IMR-90 (cell line): Measurements from ENCODE around the gene SHISA6. TPM values are rescaled to one million over a fixed set of nuclear protein-coding genes. Genes with fewer than 3 reads are reported as not detected.

Source experiments
- ATAC-seq: fragments of 200-7000 bp; cut with Tn5 transposase; 2 replicates; pipeline ENCODE4 v1.9.1; 2020; ENCODE audit warnings: low read depth, mild to moderate bottlenecking, moderate library complexity
- BruUV-seq: library from RNA; stranded (reverse); fragments of 400-500 nt; replicated peaks from 2 replicates; lab custom pipeline; 2021; lab: Mats Ljungman, UMichigan
- CTCF ChIA-PET: fragments of 300-600 bp; formaldehyde crosslinking; extraction: SDS; loops from one replicate; lab custom pipeline; 2021; ENCODE audit warnings: antibody characterized with exemption; lab: Yijun Ruan, JAX
- POLR2A ChIA-PET: fragments of 300-600 bp; sonication (Branson Sonifier 250); formaldehyde crosslinking; loops from one replicate; lab custom pipeline; 2022; ENCODE audit warnings: antibody characterized with exemption; ENCODE audit not compliant: unreplicated experiment; lab: Charles Lee
- DNase-seq: peaks from one replicate; pipeline ENCODE4 v3.0.0; 2013
- H2AFZ ChIP-seq: replicated peaks from 2 replicates; pipeline ENCODE3; 2013; ENCODE audit warnings: low read length, mild to moderate bottlenecking; ENCODE audit not compliant: poor library complexity
- H2AK5ac ChIP-seq: 2 replicates; pipeline ENCODE4 v1.6.1; 2013; ENCODE audit warnings: low read depth, low read length, inconsistent platforms
- H2AK9ac ChIP-seq: replicated peaks from 2 replicates; pipeline ENCODE3; 2013; ENCODE audit warnings: mild to moderate bottlenecking, low read depth, low read length, moderate library complexity; ENCODE audit not compliant: poor library complexity
- H2BK120ac ChIP-seq: 2 replicates; pipeline ENCODE4 v1.6.1; 2013; ENCODE audit warnings: low read depth, low read length, inconsistent platforms
- H2BK15ac ChIP-seq: 3 replicates; pipeline ENCODE4 v1.6.1; 2013; ENCODE audit warnings: low read depth, low read length, inconsistent platforms
- H2BK20ac ChIP-seq: 2 replicates; pipeline ENCODE4 v1.6.1; 2013; ENCODE audit warnings: low read depth, mild to moderate bottlenecking, inconsistent platforms, low read length, moderate library complexity
- H2BK5ac ChIP-seq: 2 replicates; pipeline ENCODE4 v1.6.1; 2013; ENCODE audit warnings: mild to moderate bottlenecking, low read depth, low read length, inconsistent platforms; ENCODE audit not compliant: poor library complexity, severe bottlenecking
- H3K14ac ChIP-seq: replicated peaks from 2 replicates; pipeline ENCODE4 v1.6.1; 2013; ENCODE audit warnings: low read depth, low read length, inconsistent platforms
- H3K18ac ChIP-seq: 2 replicates; pipeline ENCODE4 v1.6.1; 2013; ENCODE audit warnings: low read depth, low read length, control low read depth
- H3K23ac ChIP-seq: 2 replicates; pipeline ENCODE4 v1.6.1; 2013; ENCODE audit warnings: low read depth, low read length, inconsistent platforms
- H3K27ac ChIP-seq: 2 replicates; pipeline ENCODE4 v1.5.1; 2013; ENCODE audit warnings: mild to moderate bottlenecking, control low read depth, low read length; ENCODE audit not compliant: insufficient read depth
- H3K27me3 ChIP-seq: 2 replicates; pipeline ENCODE4 v1.6.1; 2013; ENCODE audit warnings: low read length; ENCODE audit not compliant: control insufficient read depth, insufficient read depth
- H3K36me3 ChIP-seq: 2 replicates; pipeline ENCODE4 v1.6.1; 2013; ENCODE audit warnings: low read length, mixed read lengths; ENCODE audit not compliant: control insufficient read depth, insufficient read depth
- H3K4ac ChIP-seq: 2 replicates; pipeline ENCODE4 v1.6.1; 2013; ENCODE audit warnings: low read depth, low read length, inconsistent platforms
- H3K4me1 ChIP-seq: 2 replicates; pipeline ENCODE4 v1.6.1; 2013; ENCODE audit warnings: low read length, mixed read lengths; ENCODE audit not compliant: control insufficient read depth, insufficient read depth
- H3K4me2 ChIP-seq: 2 replicates; pipeline ENCODE4 v1.6.1; 2013; ENCODE audit warnings: low read depth, mild to moderate bottlenecking, control low read depth, low read length, moderate library complexity
- H3K4me3 ChIP-seq: 2 replicates; pipeline ENCODE4 v1.5.1; 2013; ENCODE audit warnings: low read depth, mild to moderate bottlenecking, control low read depth, low read length, moderate library complexity; ENCODE audit not compliant: insufficient read depth
- H3K56ac ChIP-seq: 2 replicates; pipeline ENCODE4 v1.6.1; 2013; ENCODE audit warnings: low read length, inconsistent platforms; ENCODE audit not compliant: insufficient read depth; ENCODE audit errors: extremely low read depth
- H3K79me1 ChIP-seq, 2 experiments: 2 replicates each; pipeline ENCODE4 v1.6.1; 2013; ENCODE audit warnings: low read length in 2 of 2, inconsistent platforms in 1 of 2, low read depth in 1 of 2
- H3K9ac ChIP-seq: 2 replicates; pipeline ENCODE4 v1.6.1; 2013; ENCODE audit warnings: low read depth, low read length, control low read depth
- H3K9me1 ChIP-seq: 2 replicates; pipeline ENCODE4 v1.6.1; 2013; ENCODE audit warnings: low read length, inconsistent platforms; ENCODE audit not compliant: insufficient read depth
- H3K9me3 ChIP-seq: 2 replicates; pipeline ENCODE4 v1.6.1; 2013; ENCODE audit warnings: low read length; ENCODE audit not compliant: control insufficient read depth, insufficient read depth
- H4K20me1 ChIP-seq: 2 replicates; pipeline ENCODE4 v1.6.1; 2013; ENCODE audit warnings: low read length, inconsistent platforms; ENCODE audit not compliant: insufficient read depth
- H4K5ac ChIP-seq: 2 replicates; pipeline ENCODE4 v1.6.1; 2013; ENCODE audit warnings: mild to moderate bottlenecking, low read depth, low read length, control low read depth
- H4K8ac ChIP-seq, 2 experiments: 2 replicates each; pipeline ENCODE4 v1.6.1; 2013; ENCODE audit warnings: low read depth in 2 of 2, low read length in 2 of 2, control low read depth in 1 of 2, inconsistent platforms in 1 of 2
- H4K91ac ChIP-seq: 2 replicates; pipeline ENCODE4 v1.6.1; 2013; ENCODE audit warnings: low read depth, low read length, inconsistent platforms; ENCODE audit not compliant: insufficient read depth
- BHLHE40 ChIP-seq: fragments of 150-350 bp; IDR thresholded peaks from 2 replicates; pipeline ENCODE4 v1.6.1; 2016; ENCODE audit warnings: mild to moderate bottlenecking, low read depth, low read length
- CEBPB ChIP-seq: IDR thresholded peaks from 2 replicates; pipeline ENCODE4 v1.6.1; 2012; ENCODE audit warnings: low read depth, low read length, improper control_type of control experiment
- CHD1 ChIP-seq: IDR thresholded peaks from 2 replicates; pipeline ENCODE4 v1.6.1; 2012; ENCODE audit warnings: low read depth, low read length, improper control_type of control experiment
- FOS ChIP-seq: fragments of 150-350 bp; IDR thresholded peaks from 2 replicates; pipeline ENCODE4 v1.6.1; 2016; ENCODE audit warnings: low read depth, low read length
- MAFK ChIP-seq: IDR thresholded peaks from 2 replicates; pipeline ENCODE4 v1.6.1; 2012; ENCODE audit warnings: low read depth, low read length, improper control_type of control experiment
- MAZ ChIP-seq: IDR thresholded peaks from 2 replicates; pipeline ENCODE4 v1.6.1; 2012; ENCODE audit warnings: low read depth, mild to moderate bottlenecking, low read length, improper control_type of control experiment, moderate library complexity, borderline replicate concordance
- MXI1 ChIP-seq: IDR thresholded peaks from 2 replicates; pipeline ENCODE4 v1.6.1; 2012; ENCODE audit warnings: low read depth, mild to moderate bottlenecking, low read length, moderate library complexity, borderline replicate concordance
- NFE2L2 ChIP-seq: fragments of 150-350 bp; IDR thresholded peaks from 2 replicates; pipeline ENCODE4 v1.6.1; 2016; ENCODE audit warnings: low read depth, mild to moderate bottlenecking, low read length
- POLR2A ChIP-seq: IDR thresholded peaks from 2 replicates; pipeline ENCODE4 v1.6.1; 2012; ENCODE audit warnings: mild to moderate bottlenecking, low read depth, low read length
- RAD21 ChIP-seq: IDR thresholded peaks from 2 replicates; pipeline ENCODE4 v1.6.1; 2012; ENCODE audit warnings: low read length, improper control_type of control experiment
- RCOR1 ChIP-seq: IDR thresholded peaks from 2 replicates; pipeline ENCODE4 v1.6.1; 2012; ENCODE audit warnings: mild to moderate bottlenecking, low read length, improper control_type of control experiment; ENCODE audit not compliant: insufficient replicate concordance
- RFX5 ChIP-seq: IDR thresholded peaks from 2 replicates; pipeline ENCODE4 v1.8.0; 2012; ENCODE audit warnings: low read depth, mild to moderate bottlenecking, low read length, moderate library complexity
- SMC3 ChIP-seq: fragments of 150-350 bp; IDR thresholded peaks from 2 replicates; pipeline ENCODE4 v1.6.1; 2016; ENCODE audit warnings: low read depth, mild to moderate bottlenecking, antibody characterized with exemption, low read length, moderate library complexity
- WGBS, 2 experiments: methylation state at CpG; one replicate each; pipeline versions ENCODE4 v1.1.5 to v1.1.7; 2013; ENCODE audit warnings: missing lambda C conversion rate in 2 of 2; ENCODE audit not compliant: insufficient read length in 1 of 2; ENCODE audit errors: extremely low coverage in 2 of 2; 5-methylcytosine and 5-hydroxymethylcytosine counted together
- dilution Hi-C: fragments of 300-500 bp; cut with HindIII; formaldehyde crosslinking; loops from one replicate; pipeline ENCODE4 v1.14.3; 2018; ENCODE audit warnings: low sequenced_read_pairs; ENCODE audit not compliant: unreplicated experiment
- in situ Hi-C: fragments of 300-500 bp; cut with MboI; formaldehyde crosslinking; loops from 3 replicates; pipeline ENCODE4 v1.14.3; 2019; ENCODE audit warnings: low sequenced_read_pairs, inconsistent platforms, mixed read lengths
- intact Hi-C: fragments of 100-400 bp; cut with micrococcal nuclease; formaldehyde crosslinking; loops from 2 replicates; pipeline ENCODE4 v1.10.0; 2022
- polyA plus RNA-seq, 3 experiments: library from polyadenylated mRNA; depleted of rRNA; stranded (reverse); fragments of >200 nt; gene quantifications; 2 replicates each; pipeline ENCODE4 v1.2.3, GENCODE V29; 2012; ENCODE audit warnings: low replicate concordance in 1 of 3
- total RNA-seq: library from RNA; depleted of rRNA; stranded (reverse); fragments of >200 nt; gene quantifications from 2 replicates; pipeline ENCODE4 v1.2.3, GENCODE V29; 2012
- TF ChIP-seq, protein P1 (sequence below): conservative IDR thresholded peaks from 2 replicates; pipeline ENCODE4 v1.5.1; 2012; ENCODE audit warnings: mild to moderate bottlenecking, low read depth, low read length, improper control_type of control experiment
- TF ChIP-seq, protein P2 (sequence below): fragments of 150-350 bp; IDR thresholded peaks from 2 replicates; pipeline ENCODE4 v1.6.1; 2016; ENCODE audit warnings: low read depth, mild to moderate bottlenecking, low read length, moderate library complexity, borderline replicate concordance
- TF ChIP-seq, protein P3 (sequence below): fragments of 150-350 bp; IDR thresholded peaks from 2 replicates; pipeline ENCODE4 v1.6.1; 2017; ENCODE audit warnings: mild to moderate bottlenecking, antibody characterized with exemption, low read length, low read depth

Gene SHISA6
- total and polyA plus RNA-seq, 2 of the 4 experiments (the other 2 are of a cell fraction), result not detected

DNA sequence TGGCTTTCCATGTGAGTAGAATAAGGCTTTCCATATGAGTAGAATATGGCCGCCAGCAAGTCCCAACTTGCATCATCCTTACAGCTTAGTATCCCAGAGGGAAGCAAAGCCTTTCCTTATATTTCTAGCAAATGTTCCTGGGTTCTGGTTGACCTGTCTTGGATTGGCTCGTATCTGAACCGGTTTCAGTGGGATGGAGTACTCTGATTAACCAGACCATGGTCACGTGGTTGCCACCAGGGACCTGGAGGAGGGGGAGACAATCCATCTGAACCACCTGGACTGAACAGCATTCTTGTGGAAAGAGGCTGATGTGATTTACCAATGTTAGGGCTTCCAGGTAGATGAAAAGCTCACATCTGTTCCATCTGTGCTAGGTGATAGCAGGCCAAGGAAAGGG is 89.0 kb downstream of the SHISA6 start:
- POLR2A ChIA-PET, result no interaction called here
- Histone ChIP-seq H4K91ac (no peak overlapping the region), H3K4me2 (no peak overlapping the region), H3K9me1 (no peaks in the 10 kb centered on the region), H3K14ac (no peak overlapping the region), H2BK15ac (no peak overlapping the region), H3K9me3 (peaks cover 30% of the 10 kb centered on the region), H2AK9ac (no peak overlapping the region), H2BK20ac (no peak overlapping the region), H4K20me1 (no peaks in the 10 kb centered on the region), H3K36me3 (no peaks in the 10 kb centered on the region), H2BK120ac (no peak overlapping the region), H2AFZ (no peak overlapping the region), H3K18ac (no peak overlapping the region), H2BK5ac (no peak overlapping the region), H3K4me3 (no peak overlapping the region), H3K27ac (no peak overlapping the region), H3K9ac (no peak overlapping the region), H3K27me3 (no peaks in the 10 kb centered on the region), H2AK5ac (no peak overlapping the region), H3K79me1 (no peaks in the 10 kb centered on the region), H3K4ac (no peak overlapping the region), H3K56ac (no peak overlapping the region), H4K8ac (no peak overlapping the region), H3K23ac (no peak overlapping the region), H4K5ac (no peak overlapping the region), H3K4me1 (no peaks in the 10 kb centered on the region)
- dilution Hi-C loops, result no loop called here
- no CpG with 5 or more reads among the region's 4 CpGs for WGBS, 2 experiments
- CTCF ChIA-PET, result no interaction called here
- TF ChIP-seq POLR2A, result no peak
- no peak for TF ChIP-seq MAZ
- TF ChIP-seq NFE2L2, result no peak
- TF ChIP-seq RAD21, result no peak
- TF ChIP-seq MAFK, result no peak
- no peak for TF ChIP-seq FOS
- no peak for TF ChIP-seq RCOR1
- TF ChIP-seq, protein P1, sequence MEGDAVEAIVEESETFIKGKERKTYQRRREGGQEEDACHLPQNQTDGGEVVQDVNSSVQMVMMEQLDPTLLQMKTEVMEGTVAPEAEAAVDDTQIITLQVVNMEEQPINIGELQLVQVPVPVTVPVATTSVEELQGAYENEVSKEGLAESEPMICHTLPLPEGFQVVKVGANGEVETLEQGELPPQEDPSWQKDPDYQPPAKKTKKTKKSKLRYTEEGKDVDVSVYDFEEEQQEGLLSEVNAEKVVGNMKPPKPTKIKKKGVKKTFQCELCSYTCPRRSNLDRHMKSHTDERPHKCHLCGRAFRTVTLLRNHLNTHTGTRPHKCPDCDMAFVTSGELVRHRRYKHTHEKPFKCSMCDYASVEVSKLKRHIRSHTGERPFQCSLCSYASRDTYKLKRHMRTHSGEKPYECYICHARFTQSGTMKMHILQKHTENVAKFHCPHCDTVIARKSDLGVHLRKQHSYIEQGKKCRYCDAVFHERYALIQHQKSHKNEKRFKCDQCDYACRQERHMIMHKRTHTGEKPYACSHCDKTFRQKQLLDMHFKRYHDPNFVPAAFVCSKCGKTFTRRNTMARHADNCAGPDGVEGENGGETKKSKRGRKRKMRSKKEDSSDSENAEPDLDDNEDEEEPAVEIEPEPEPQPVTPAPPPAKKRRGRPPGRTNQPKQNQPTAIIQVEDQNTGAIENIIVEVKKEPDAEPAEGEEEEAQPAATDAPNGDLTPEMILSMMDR, result no peak
- TF ChIP-seq BHLHE40, result no peak
- TF ChIP-seq, protein P2, sequence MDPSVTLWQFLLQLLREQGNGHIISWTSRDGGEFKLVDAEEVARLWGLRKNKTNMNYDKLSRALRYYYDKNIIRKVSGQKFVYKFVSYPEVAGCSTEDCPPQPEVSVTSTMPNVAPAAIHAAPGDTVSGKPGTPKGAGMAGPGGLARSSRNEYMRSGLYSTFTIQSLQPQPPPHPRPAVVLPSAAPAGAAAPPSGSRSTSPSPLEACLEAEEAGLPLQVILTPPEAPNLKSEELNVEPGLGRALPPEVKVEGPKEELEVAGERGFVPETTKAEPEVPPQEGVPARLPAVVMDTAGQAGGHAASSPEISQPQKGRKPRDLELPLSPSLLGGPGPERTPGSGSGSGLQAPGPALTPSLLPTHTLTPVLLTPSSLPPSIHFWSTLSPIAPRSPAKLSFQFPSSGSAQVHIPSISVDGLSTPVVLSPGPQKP, result no peak
- TF ChIP-seq, protein P3, sequence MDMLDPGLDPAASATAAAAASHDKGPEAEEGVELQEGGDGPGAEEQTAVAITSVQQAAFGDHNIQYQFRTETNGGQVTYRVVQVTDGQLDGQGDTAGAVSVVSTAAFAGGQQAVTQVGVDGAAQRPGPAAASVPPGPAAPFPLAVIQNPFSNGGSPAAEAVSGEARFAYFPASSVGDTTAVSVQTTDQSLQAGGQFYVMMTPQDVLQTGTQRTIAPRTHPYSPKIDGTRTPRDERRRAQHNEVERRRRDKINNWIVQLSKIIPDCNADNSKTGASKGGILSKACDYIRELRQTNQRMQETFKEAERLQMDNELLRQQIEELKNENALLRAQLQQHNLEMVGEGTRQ, result no peak
- no peak for TF ChIP-seq MXI1
- no peak for TF ChIP-seq SMC3
- no peak for TF ChIP-seq RFX5
- TF ChIP-seq CHD1, result no peak
- no peak for TF ChIP-seq CEBPB
- ATAC-seq (no peak), DNase-seq (no peak)
- intact Hi-C loops, result no loop called here
- no TSS peak for BruUV-seq
- in situ Hi-C loops, result no loop called here
